Stimulated activated CD8-positive, alpha-beta memory T cell treated with anti-CD3 and anti-CD28 coated beads, Interleukin-4, amount 100 ng/mL, for 24 hours (primary cell): Measurements from ENCODE around the gene TMEM258.
A peak's percentile ranks its signal among the peaks of the same experiment; 100 is the strongest.

Experiments
- DNase-seq: peaks from one replicate; pipeline ENCODE4 v3.0.0-alpha.2; 2020; ENCODE audit warnings: low read depth

TMEM258 gene

DNA sequence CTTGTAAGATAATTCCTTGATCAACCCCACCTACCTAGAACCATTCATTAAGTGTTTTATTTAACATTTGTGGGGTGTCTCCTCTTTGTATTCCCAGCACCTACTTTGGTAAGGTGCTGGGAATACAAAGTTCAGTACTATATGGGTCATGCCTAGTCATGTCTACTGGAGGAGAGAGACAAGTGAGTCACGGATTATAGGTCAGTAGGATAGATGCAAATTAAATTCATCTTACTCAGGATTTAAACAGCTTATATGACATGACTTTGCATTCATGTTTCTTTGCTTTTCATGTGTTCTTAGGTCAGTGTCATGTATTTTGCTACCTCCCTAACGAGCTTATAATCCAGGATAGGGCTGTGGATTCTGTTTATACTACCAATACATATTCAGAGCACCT lies 27.8 kb upstream of the TMEM258 start:
- no peak for DNase-seq

DNA sequence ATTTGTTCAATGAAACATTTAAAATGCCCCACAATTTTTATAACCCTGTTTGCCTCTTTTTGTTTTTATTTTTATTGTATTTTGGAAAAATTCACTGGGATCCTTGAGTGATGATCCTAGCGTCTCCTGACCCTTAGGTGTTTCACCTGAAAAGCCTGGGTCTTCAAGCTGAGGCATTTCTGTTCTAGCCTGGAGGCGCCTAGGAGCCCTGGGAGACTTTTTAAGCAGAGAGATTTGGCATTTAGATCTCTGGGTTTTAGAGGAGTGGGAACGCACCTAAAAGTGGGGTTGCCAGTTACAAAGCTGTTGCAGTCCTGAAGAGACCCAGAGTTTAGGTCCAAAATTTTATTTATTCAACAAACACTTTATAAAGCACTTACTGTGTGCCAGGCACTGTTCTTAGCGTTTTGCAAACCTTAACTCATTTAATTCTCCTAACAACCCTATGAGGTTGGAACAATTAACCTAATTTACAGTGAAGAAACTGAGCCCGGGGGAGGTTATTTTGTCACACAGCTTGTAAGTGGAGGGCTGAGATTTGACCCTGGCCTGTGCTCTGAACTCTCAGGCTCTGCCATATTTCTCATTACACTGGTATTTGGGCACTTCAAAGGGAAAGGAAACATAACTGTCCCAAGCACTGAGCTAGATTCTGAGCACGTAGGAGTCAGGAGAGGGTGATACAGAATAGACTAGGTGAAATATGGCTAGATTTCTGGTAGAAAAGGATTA lies 25.2 kb upstream of the TMEM258 start:
- no peak for DNase-seq

DNA sequence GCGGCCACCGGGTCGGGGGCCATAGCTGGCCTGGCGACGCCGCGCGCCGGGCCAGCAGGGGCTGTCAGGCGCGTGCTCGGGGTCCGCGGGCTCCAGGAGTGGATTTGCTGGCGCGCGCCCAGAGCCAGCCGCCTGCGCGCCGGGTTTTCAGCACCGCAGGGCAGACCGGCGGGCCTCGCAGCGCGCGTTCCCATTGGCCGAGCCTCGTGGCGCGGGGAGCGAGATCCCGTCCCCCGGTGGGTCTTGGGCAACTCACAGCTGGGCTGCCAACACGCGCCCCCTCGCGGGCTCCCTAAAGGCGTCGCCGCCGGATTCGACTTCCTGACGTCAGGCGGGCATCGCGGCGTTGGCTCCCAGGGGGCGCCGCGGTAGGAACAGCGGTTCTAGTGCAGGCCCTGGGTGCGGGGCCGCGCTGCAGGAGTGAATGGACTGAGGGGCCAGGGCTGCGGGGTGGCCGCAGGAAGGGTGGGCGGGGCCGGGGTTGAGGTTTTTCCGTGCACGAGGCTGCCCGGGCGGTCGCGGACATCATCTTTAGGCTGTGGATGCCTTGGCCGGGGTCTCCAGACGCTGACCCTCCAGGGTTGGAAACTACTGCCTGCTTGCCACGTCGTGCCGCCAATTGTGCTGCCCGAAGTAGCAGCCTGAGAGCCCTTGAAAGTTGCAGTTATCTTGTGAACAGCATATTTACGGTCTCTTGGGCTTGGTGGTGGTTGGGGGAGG lies 24.5 kb upstream of the TMEM258 start, which contains the start of gene FADS1:
TSS of gene FADS1 (minus strand) at position 268 of the 720 bp plus-strand sequence. CDS start at position 194, 74 bp downstream.
- peak; percentile 67 for DNase-seq

DNA sequence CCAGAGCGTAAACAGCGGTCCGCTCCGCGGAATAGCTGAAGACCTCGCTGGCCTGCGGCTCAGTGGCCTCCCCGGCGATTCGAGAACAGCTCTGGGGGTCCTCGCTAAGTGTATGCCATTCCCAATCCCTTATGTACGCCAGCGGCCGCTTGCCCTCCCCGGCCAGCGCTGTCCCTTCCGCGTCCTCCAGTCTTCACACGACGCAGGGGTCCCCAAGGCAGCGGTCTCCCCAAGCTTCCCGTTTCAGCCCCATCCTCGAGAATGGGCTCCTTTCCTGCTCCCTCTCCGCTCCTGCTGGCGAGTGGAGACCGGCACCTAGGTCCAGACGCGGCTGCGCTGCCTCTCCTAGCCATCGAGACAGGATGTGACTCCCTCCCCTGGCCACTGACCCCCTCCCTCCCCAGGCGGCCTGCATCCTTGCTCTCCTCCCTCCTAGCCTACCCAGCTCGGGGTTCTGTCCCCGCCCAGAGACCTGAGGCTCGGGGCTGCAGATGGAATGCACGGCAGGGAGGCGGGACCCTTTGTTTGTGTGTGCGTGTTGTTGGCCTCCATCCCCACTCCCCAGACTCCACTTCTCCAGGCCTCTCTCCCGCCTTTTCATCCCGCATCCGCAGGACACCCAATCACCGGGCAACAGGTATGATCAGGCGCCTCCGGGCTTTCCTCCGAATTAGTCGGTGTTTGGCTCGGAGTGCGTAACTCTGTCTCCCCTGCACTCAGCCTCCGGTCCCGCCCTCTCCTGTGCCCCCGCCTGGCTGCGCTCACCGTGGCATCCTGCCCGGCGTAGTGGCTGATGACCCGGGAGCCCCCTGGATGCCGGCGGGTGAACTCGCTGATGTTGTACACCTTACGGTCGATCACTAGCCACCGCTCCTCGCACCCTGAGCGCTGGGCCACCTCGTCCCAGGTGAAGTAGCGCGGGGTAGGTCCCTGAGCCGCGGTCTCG lies 23.7 kb upstream of the TMEM258 start:
- DNase-seq: no peak

DNA sequence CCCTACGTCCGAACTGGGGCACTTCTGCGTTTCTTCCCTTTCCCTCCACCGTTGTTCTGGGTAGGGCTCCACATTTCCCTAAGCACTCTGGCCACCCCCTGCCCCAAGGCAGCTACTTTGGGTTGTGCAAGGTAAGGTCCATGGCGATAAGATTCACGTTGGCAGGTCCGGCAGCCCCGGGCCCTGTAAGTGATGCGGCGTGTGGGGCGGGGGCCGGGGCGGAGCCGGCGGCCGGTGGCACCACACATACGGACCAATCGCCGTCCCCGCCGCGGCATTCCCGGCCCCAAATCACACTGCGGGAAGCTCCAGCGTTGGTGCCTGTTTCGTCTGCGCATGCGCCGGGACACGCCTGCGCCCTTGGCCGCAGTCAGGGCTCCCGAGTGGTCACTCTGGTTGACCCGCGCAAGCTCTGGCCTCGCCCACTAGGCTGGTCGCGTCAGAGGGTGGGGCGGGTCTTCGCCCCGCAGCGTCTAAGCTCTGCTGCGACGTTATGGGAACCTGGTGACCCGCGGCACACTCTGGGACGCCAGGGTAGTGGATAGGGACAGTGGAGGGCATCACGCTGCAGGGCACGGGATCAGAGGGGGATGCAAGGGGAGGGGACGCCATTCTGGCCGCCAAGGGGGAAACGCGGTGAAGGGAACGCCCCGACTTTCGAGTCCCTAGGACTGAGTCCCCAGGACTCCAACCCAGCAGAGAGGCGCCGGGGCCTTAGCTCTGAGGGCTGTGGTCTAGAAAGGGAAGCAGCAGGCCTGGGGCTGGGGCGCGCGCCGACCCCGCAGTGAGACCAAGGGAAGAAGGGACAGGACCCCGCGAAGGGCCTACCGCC lies 22.8 kb upstream of the TMEM258 start:
- DNase-seq: peak; percentile 36

DNA sequence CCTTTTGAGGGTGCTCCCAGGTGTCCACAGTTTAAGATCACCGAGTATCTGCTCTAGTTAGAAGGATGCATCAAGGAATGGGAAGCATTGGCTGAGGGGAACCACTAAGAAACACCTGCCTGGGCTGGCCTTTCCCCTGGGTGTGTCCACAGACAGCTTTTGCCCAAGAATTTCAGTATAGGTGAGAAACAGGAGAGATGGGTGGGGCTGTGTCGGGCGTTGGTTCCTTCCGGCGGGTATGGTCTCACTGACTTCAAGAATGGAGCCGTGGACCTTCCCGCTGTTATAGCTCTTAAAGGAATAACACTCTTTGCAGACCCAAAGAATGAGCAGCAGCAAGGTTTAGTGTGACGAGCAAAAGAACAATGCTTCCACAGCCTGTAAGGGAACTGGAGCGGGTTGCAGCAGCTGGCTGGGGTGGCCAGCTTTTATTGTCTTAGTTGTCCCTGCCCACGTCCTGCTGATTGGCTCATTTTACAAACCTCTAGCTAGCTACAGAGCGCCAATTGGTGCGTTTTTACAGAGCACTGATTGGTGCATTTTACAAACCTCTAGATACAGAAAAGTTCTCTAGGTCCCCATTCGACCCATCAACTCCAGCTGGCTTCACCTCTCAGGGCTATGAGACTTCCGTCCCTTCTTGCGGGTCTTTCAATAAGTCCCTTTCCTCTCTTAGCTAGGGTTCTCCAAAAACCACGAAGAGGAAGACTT lies 22.0 kb upstream of the TMEM258 start:
- DNase-seq: no peak

DNA sequence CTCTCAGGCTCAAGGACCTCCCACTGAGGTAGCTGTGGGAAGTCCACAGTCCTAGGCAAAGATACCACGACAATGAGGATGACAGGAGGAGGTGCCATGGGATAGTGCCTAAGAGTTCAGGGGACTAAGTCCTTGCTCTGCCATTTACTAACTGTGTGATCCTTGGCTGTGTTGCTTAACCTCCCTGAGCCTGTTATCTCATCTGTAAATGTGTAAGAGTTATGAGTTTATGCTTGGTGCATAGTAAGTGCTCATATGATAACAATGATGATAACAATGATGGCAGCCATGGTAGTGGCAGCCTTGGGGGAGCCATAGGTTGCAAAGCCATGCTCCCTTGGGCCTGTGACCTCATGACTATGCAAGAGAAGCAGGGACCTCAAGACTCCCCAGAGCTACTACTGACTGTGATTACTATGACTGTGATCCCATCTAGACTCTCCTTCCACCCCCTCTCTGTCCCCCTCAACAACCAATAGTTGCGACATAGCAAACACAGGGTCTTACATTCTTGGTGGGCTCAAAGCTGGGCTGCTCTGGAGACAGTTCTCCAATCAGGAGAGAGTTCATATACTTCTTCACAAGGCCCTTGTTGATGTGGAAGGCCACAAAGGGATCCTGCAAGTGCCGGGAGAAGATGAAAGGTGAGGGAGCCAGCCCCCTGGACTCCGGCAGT lies 20.5 kb upstream of the TMEM258 start:
- no peak for DNase-seq

DNA sequence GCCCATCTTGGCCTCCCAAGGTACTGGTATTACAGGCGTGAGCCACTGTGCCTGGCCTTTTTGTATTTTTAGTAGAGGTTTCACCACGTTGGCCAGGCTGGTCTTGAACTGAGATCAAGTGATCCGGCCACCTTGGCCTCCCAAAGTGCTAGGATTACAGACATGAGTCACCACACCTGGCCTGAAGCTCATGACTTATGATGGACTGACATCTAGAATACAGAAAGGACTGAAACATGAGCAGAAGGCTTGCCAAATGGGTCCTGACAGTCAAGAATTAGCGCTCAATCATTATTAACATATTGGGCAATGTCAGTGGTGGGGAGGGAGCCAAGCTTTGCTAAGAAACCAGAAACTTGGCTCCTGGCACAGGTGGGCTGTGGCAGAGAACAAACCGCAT lies 19.4 kb upstream of the TMEM258 start:
- no peak for DNase-seq

DNA sequence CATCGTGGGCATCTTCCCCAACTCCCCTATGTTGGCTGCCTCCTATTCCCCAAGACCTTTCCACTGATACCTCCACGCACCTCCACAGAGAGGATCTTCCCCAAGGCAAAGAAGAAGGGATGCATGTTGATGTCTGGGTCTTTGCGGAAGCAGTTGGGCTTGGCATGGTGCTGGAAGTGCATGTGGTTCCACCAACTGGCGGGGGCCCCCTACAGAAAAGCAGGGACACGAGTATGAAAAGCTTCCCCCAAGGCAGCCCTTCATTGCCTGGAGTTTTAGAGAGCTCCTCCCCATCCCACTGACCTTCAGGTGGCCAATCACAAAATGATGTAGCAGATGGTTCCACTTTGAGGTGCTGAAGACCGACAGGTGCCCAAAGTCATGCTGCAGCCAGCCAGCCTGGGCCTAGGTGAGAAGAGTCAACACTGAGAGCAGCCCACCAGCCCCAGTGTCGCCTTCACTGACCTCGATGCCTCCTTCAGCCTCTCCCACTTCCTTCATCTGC lies 18.3 kb upstream of the TMEM258 start:
- no peak for DNase-seq

DNA sequence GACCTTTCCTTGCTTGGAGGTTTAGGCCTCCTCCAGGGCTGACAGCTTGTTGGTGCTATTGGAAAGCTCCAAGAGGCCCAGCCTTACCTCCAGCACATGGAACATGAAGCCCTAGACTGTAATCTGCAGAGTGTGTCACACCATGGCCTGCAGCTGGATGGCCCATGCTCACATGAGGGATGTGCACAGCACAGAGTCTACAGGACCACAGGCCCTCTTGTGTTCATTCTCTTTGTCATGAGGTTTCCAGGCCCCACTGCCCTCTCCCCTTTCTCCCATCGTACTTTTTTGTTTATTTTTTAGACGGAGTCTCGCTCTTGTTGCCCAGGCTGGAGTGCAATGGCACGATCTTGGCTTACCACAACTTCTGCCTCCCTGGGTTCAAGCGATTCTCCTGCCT lies 14.4 kb upstream of the TMEM258 start:
- DNase-seq: no peak

DNA sequence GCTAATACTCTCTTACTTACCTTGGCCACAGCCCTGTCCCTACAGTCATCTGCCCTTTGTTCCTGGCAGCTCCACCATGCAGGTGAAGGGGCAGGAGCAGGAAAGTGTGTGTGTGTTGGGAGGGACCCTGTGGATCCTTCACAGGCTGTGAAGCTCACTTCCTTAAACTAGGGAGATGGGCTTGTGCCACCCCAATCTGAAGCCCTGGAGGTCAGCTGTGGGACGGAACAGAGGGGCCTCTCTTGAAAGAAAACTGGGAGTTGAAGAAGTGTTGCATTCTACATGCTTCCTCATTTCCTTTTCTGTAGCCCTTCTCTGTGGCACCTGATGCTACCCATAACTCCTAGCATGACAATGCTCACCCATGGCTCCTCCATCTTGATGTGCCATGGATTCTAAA lies 12.7 kb upstream of the TMEM258 start:
- DNase-seq: no peak

DNA sequence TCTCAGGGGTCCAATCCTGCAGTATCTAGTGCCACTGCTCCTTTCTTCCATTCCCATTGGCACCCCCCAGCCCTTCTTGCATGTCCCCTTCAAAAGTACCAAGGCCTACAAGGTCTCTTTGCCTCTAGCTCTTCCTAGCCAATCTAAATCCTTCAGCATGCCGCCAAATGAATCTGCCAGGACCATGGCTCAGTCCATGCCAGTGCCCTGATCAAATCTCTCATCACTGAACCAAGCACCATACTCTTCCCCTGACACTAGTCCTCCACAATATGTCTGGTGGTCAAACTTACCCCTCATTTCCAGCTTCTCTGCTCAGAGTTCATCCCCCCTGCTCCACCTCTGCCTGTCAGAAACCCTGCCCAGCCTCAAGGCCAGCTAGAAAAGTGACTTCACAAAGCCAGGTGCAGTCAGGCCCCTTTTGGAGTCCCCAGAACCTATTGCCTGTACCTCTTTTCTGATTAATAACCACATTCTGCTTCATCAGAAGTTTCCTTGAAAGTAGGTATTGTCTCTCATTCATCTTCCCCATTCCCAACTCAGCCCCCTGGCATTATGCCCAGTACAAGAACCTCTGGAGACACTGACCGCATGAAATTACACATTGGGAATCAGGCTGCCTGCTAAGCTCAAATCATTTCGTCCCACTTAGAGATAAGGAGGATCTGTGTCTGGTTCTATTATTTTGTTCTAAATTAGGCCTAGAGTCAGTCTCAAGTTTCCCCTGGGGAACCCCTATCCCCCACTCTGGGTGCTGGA lies 11.7 kb upstream of the TMEM258 start:
- DNase-seq: no peak

DNA sequence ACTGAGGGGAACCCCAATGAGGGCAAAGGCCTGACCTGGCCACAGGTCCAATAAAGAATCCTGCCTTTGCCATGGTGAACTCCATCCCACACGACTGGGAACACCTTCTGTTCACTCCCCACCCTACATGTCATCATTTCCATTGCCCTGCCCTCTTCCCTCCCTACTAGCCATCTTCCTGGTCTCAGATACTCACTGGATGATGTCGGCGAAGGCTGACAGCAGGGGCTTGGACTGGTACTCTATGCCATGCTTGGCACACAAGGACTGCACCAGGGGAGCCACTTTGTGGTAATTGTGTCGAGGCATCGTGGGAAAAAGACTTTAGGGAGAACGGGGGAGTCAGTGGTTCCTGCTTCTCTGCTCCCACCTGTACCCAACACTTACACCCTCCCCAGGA lies 10.2 kb upstream of the TMEM258 start:
- no peak for DNase-seq

DNA sequence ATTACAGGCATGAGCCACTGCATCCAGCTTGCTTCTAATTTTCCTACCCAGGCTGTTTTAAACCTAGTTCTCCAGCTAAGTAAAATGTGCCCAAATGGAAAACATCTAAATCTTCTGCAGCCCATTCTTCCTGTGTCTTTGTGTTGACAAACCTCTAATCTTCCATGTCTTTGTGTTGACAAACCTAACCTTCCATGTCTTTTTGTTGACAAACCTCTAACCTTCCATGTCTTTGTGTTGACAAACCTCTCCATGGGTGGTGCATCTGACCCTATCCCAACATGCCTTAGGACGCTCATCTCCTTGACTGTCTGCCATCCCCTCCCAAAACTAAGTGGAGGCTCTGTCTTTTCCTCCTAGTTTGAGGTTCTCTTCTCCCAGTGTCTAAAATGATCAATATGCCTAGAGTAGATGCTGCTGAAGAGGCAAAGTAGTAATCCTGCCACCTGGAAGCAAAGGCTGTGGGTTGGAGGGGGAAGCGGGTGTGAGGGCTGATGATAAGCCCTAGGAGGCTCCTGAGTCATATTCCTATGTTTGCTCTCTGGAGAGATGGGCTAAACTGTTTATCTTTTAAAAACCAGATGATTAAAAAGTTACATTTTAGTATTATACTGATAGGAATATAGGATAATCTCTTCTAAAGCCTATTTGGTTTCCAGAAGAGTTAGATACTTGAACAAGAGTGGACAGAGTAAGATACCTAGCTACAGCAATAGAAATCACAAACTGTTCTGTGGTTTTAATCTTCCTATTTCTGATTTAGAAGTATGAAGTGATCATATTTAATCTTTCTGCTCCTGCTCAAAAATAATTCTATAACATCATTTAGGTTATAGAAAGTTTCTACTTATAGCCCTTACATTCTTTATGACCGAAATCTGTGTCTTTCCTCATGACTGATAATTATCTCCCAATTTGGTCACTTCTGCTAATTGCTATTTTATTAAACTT lies 8.2 kb upstream of the TMEM258 start:
- no peak for DNase-seq

DNA sequence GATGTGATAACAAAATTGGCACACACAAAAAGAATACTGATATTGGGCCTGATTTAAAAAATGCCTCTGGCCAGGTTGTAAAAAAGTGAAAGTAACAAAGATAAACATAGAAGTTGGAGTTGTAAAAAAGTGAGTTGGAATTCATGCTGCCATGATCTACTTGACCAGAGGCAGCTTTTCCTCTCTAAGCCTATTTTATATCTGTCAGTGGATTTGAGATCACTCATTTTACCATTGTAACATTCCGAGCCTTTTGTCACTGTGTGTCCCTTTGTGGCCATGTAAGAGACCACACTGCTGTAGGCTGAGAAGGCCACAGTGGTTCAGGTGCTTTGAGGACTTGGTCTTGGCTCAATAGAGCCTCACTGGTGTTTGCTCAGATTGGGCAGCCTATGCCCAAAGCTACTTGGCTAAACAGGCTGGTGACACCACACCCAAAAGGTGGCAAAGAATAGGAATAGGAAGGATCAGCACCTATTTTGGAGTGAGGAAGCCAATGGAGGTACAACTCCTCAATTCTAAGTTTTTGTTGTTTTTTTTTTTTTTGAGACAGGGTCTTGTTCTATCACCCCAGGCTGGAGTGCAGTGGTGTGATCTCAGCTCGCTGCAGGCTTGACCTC lies 7.4 kb upstream of the TMEM258 start:
- DNase-seq: no peak

DNA sequence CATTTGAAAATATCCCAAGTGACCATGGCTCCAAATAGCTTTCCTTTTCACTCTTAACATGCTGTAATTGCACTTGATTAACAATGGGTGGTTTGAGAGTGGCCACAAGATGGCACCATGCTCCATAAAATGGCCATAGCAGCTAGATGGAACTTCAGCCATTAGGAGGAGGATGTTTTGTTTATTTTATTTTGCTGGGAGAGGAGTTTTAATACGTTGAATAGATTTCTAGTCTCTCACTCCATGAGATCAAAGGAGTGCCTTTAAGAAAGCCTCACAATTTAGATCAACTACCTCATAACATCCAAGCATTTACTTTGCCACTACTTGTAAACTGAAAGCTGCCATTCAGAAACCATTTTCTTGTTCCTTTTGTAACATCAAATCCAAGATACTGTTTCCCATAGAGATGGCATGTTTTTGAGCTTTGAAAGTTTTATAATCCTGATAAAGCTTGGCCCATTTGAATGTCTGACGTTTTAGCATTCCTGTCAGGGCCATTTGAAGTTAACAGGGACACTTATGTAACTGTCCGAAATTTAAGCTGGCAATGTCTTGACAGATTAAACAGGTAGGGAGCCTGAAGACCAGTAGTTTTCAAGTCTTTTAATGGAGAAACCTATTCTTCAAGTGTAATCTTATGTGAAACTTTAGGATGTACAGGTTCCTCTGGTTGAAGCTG lies 5.0 kb upstream of the TMEM258 start:
- DNase-seq: peak; percentile 38

DNA sequence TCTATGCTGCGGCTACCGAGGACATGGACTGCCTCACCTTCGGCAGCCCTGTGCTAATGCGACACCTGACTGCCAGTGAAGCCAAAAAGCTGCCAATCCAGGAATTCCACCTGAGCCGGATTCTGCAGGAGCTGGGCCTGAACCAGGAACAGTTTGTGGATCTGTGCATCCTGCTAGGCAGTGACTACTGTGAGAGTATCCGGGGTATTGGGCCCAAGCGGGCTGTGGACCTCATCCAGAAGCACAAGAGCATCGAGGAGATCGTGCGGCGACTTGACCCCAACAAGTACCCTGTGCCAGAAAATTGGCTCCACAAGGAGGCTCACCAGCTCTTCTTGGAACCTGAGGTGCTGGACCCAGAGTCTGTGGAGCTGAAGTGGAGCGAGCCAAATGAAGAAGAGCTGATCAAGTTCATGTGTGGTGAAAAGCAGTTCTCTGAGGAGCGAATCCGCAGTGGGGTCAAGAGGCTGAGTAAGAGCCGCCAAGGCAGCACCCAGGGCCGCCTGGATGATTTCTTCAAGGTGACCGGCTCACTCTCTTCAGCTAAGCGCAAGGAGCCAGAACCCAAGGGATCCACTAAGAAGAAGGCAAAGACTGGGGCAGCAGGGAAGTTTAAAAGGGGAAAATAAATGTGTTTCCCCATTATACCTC lies 3.6 kb upstream of the TMEM258 start:
- no peak for DNase-seq
